RWPE2 (cell line): ENCODE results near the gene LRRC8B.
"Not testable (repeated sequence)": the region's sequence is repeated elsewhere in the genome, so short reads cannot be mapped to it uniquely, and the experiment has no call there.

Experiments
- ATAC-seq: fragments of 200-7000 bp; cut with Tn5 transposase; 3 replicates; pipeline ENCODE4 v1.9.1; 2021; ENCODE audit warnings: low read depth
- DNase-seq: peaks from one replicate; pipeline ENCODE4 v3.0.0-alpha.2; 2020; ENCODE audit warnings: low spot score
- H3K27ac ChIP-seq: fragments of 450-650 bp; 2 replicates; pipeline ENCODE4 v1.5.1; 2017; ENCODE audit warnings: mild to moderate bottlenecking; ENCODE audit not compliant: poor library complexity, severe bottlenecking
- H3K27me3 ChIP-seq: fragments of 250-450 bp; sonication (Bioruptor Pico); 2 replicates; pipeline ENCODE4 v1.5.1; 2021; ENCODE audit warnings: mild to moderate bottlenecking, moderate library complexity; ENCODE audit not compliant: insufficient read depth, poor library complexity, severe bottlenecking
- H3K36me3 ChIP-seq: fragments of 250-450 bp; sonication (Bioruptor Pico); 2 replicates; pipeline ENCODE4 v1.5.1; 2020; ENCODE audit warnings: low read depth, mild to moderate bottlenecking, moderate library complexity
- H3K4me1 ChIP-seq: fragments of 250-450 bp; sonication (Bioruptor Pico); 2 replicates; pipeline ENCODE4 v1.5.1; 2021; ENCODE audit warnings: mild to moderate bottlenecking, moderate library complexity; ENCODE audit not compliant: insufficient read depth, poor library complexity, severe bottlenecking
- H3K4me3 ChIP-seq: fragments of 250-450 bp; sonication (Bioruptor Pico); 2 replicates; pipeline ENCODE4 v1.5.1; 2021; ENCODE audit warnings: mild to moderate bottlenecking, moderate library complexity; ENCODE audit not compliant: severe bottlenecking
- H3K9me3 ChIP-seq: fragments of 250-450 bp; sonication (Bioruptor Pico); 2 replicates; pipeline ENCODE4 v1.5.1; 2021; ENCODE audit warnings: mild to moderate bottlenecking, moderate library complexity; ENCODE audit not compliant: severe bottlenecking
- TF ChIP-seq, protein P1 (sequence below): fragments of 450-650 bp; IDR thresholded peaks from one replicate; pipeline ENCODE4 v1.5.1; 2017; ENCODE audit warnings: mild to moderate bottlenecking, moderate library complexity; ENCODE audit not compliant: poor library complexity, severe bottlenecking

Gene LRRC8B

DNA sequence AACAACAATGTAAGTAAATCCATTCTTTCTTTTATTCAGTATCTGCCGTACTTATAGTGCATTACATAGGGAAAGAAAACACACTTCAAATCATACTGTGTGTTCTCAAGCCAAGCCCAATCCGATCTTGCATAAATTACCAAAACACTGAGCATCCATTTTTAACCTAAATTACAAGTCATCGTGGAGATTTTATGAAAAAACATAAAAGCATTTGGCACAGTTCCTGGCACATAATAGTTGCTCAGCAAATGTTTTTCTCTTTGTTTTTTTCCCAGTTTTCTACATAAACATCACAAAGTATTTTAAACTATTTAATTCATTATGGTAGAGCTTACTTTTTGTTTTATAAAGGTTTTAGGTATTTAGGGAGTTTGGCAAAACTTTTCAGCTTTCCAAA lies 60.2 kb downstream of the LRRC8B start:
- H3K4me1 ChIP-seq, result no peaks in the 10 kb centered on the region
- ATAC-seq, result no peak
- DNase-seq, result no peak
- no peaks in the 10 kb centered on the region for H3K27me3 ChIP-seq
- TF ChIP-seq, protein P1, sequence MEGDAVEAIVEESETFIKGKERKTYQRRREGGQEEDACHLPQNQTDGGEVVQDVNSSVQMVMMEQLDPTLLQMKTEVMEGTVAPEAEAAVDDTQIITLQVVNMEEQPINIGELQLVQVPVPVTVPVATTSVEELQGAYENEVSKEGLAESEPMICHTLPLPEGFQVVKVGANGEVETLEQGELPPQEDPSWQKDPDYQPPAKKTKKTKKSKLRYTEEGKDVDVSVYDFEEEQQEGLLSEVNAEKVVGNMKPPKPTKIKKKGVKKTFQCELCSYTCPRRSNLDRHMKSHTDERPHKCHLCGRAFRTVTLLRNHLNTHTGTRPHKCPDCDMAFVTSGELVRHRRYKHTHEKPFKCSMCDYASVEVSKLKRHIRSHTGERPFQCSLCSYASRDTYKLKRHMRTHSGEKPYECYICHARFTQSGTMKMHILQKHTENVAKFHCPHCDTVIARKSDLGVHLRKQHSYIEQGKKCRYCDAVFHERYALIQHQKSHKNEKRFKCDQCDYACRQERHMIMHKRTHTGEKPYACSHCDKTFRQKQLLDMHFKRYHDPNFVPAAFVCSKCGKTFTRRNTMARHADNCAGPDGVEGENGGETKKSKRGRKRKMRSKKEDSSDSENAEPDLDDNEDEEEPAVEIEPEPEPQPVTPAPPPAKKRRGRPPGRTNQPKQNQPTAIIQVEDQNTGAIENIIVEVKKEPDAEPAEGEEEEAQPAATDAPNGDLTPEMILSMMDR, result no peak
- no peak overlapping the region for H3K4me3 ChIP-seq
- H3K36me3 ChIP-seq, result no peaks in the 10 kb centered on the region
- no peak overlapping the region for H3K27ac ChIP-seq
- no peaks in the 10 kb centered on the region for H3K9me3 ChIP-seq

DNA sequence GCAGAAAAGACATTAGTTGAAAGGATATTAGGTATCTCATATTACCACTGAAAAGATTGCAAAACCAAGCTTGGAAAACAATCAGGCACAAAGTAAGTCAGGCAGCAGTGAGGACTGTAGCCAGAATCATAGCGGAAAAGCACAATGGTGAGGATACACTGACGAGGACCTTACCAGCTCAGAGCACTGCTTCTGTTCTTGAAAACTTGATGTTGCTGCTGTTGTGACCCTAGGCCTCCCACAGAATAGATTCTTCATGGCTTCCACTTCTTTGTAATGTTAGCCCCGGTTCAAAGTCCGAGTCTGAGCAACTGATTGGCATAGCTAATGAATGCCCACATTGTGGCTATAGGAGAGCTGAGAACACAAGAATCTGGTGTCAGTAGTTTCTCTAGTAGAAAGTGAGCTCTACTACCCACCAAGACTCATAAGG lies 63.1 kb downstream of the LRRC8B start:
- ATAC-seq (no peak), DNase-seq (no peak)
- Histone ChIP-seq H3K9me3 (no peaks in the 10 kb centered on the region), H3K36me3 (no peaks in the 10 kb centered on the region), H3K4me3 (no peak overlapping the region), H3K27ac (no peak overlapping the region), H3K27me3 (no peaks in the 10 kb centered on the region), H3K4me1 (no peaks in the 10 kb centered on the region)
- TF ChIP-seq, protein P1, result no peak

DNA sequence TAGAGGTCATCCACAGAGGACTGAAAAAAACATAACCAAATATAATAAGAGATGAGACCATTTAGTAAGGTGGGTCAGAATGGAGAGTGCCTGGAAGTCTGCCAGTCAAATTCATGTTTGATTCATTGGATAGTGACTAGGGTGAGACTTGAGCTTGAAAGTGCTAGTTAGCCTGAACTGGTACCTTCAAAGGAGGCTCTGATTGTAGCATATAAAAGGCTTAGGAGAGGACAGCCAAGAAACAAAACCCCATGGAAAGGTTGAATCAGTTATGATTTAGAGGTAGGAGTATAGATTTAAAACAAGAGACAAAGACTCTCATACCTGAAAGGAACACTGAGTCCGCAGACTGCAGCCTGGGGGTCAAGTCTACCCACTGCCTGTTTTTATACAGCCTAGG lies 63.9 kb downstream of the LRRC8B start:
- ATAC-seq (no peak), DNase-seq (no peak)
- peaks cover 4% of the 10 kb centered on the region for H3K4me1 ChIP-seq
- no peaks in the 10 kb centered on the region for H3K9me3 ChIP-seq
- H3K27ac ChIP-seq, result no peak overlapping the region
- no peaks in the 10 kb centered on the region for H3K36me3 ChIP-seq
- H3K4me3 ChIP-seq, result no peak overlapping the region
- H3K27me3 ChIP-seq, result no peaks in the 10 kb centered on the region
- TF ChIP-seq, protein P1, result no peak

DNA sequence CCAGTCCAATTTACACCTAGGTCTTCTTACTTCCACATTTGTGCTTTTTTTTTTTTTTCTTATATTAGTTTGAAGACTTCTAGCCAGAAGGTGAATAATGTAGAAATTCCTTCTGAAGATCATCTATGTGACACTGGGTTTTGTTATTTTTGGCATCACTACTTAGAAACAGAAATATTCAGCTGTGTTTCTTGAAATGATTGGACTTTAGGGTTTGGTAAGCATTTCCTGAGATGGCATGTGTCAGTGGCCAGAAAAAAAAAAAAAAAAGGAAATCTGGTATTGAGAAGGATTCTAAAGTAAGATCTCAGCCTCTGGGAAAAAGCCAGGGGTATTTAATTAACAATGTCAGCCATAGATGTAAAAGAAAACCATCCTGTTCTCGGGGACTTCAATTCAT lies 64.9 kb downstream of the LRRC8B start:
- H3K27me3 ChIP-seq, result no peaks in the 10 kb centered on the region
- no peak overlapping the region for H3K27ac ChIP-seq
- no peak overlapping the region for H3K4me3 ChIP-seq
- ATAC-seq (no peak), DNase-seq (no peak)
- peaks cover 6% of the 10 kb centered on the region for H3K4me1 ChIP-seq
- TF ChIP-seq, protein P1, result no peak
- no peaks in the 10 kb centered on the region for H3K9me3 ChIP-seq
- no peaks in the 10 kb centered on the region for H3K36me3 ChIP-seq

DNA sequence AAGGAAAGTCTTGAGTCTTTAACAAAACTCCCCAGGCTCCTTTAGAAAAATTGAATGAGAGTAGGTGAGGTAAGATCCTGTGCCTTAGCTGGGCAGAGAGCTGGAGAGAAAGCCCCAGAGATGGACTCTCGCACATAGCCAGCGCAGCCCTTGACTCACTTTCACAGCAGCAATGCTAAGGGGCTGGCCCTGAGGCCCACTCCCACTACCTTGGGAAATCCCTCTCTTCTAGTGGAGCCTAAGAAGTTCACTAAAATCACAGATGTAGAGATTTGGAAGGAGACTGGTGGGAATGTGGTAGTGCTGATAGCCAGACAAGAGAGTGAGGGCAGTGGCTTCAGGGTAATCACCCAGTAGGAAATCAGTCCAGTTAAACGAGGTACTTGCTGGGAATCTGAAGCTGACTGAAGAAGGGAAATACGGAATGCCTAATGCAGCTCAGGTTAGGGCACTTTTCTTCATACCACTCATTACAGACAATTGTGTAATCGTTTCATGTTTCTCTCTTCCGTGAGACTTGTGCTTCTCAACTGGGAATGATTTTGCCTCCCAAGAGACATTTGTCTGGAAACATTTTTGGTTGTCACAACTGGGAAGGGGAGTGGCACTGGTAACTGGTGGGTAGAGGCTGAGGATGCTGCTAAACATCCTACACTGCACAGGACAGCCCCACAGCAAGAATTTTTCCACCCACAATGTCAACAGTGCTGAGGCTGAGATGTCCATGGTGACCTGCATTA lies 65.9 kb downstream of the LRRC8B start:
- H3K9me3 ChIP-seq, result no peaks in the 10 kb centered on the region
- H3K27ac ChIP-seq, result no peak overlapping the region
- DNase-seq (no peak), ATAC-seq (no peak)
- no peak overlapping the region for H3K4me3 ChIP-seq
- H3K27me3 ChIP-seq, result no peaks in the 10 kb centered on the region
- no peaks in the 10 kb centered on the region for H3K36me3 ChIP-seq
- TF ChIP-seq, protein P1, result no peak
- peaks cover 6% of the 10 kb centered on the region for H3K4me1 ChIP-seq

DNA sequence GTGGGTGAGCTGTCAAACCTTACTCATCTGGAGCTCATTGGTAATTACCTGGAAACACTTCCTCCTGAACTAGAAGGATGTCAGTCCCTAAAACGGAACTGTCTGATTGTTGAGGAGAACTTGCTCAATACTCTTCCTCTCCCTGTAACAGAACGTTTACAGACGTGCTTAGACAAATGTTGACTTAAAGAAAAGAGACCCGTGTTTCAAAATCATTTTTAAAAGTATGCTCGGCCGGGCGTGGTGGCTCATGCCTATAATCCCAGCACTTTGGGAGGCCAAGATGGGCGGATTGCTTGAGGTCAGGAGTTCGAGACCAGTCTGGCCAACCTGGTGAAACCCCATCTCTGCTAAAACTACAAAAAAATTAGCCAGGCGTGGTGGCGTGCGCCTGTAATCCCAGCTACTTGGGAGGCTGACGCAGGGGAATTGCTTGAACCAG lies 68.3 kb downstream of the LRRC8B start:
- H3K4me3 ChIP-seq, DNase-seq, H3K27me3 ChIP-seq, H3K36me3 ChIP-seq, H3K9me3 ChIP-seq, H3K4me1 ChIP-seq: not testable (repeated sequence)
- ATAC-seq, result peak; percentile 86
- peak overlapping the region; percentile 27 for H3K27ac ChIP-seq
